GM23338 (cell line): ENCODE data around the gene F2. TPM values are rescaled to one million over a fixed set of nuclear protein-coding genes. Genes with fewer than 3 reads are reported as not detected.

Experiments used
- ATAC-seq: fragments of 200-7000 bp; cut with Tn5 transposase; 3 replicates; pipeline ENCODE4 v1.9.1; 2020
- DNase-seq: peaks from one replicate; pipeline ENCODE4 v3.0.0-alpha.2; 2015; ENCODE audit warnings: low spot score
- H2AFZ ChIP-seq: fragments of 200-600 bp; sonication (generic); 2 replicates; pipeline ENCODE4 v1.8.0; 2016; ENCODE audit warnings: antibody characterized with exemption, mild to moderate bottlenecking, moderate library complexity
- H3F3A ChIP-seq: fragments of 200-600 bp; sonication (generic); replicated peaks from 2 replicates; pipeline ENCODE4 v1.8.0; 2017; ENCODE audit warnings: antibody characterized with exemption, mixed run types, low read depth
- H3K27ac ChIP-seq: fragments of 200-600 bp; sonication (generic); 2 replicates; pipeline ENCODE4 v1.6.1; 2016; ENCODE audit warnings: low read depth
- H3K27me3 ChIP-seq: fragments of 200-600 bp; sonication (generic); 2 replicates; pipeline ENCODE4 v1.8.0; 2016; ENCODE audit warnings: mild to moderate bottlenecking, mixed run types, moderate library complexity; ENCODE audit not compliant: insufficient read depth
- H3K36me3 ChIP-seq: fragments of 200-600 bp; sonication (generic); 2 replicates; pipeline ENCODE4 v1.8.0; 2016; ENCODE audit warnings: mild to moderate bottlenecking; ENCODE audit not compliant: insufficient read depth
- H3K4me1 ChIP-seq: fragments of 200-600 bp; sonication (generic); 2 replicates; pipeline ENCODE4 v1.8.0; 2016; ENCODE audit warnings: mild to moderate bottlenecking, moderate library complexity; ENCODE audit not compliant: insufficient read depth
- H3K4me2 ChIP-seq: fragments of 200-600 bp; sonication (generic); 2 replicates; pipeline ENCODE4 v1.7.1; 2017; ENCODE audit warnings: mixed run types
- H3K4me3 ChIP-seq: fragments of 200-600 bp; sonication (generic); 2 replicates; pipeline ENCODE4 v1.6.1; 2016; ENCODE audit warnings: mixed run types
- H3K79me2 ChIP-seq: fragments of 200-600 bp; sonication (generic); replicated peaks from 2 replicates; pipeline ENCODE4 v1.8.0; 2017; ENCODE audit warnings: mild to moderate bottlenecking; ENCODE audit not compliant: insufficient read depth
- H3K9me2 ChIP-seq: fragments of 200-600 bp; sonication (generic); 2 replicates; pipeline ENCODE4 v1.8.0; 2017; ENCODE audit not compliant: insufficient read depth
- H4K20me1 ChIP-seq: fragments of 200-600 bp; sonication (generic); replicated peaks from 2 replicates; pipeline ENCODE4 v1.8.0; 2017; ENCODE audit warnings: mild to moderate bottlenecking; ENCODE audit not compliant: insufficient read depth
- H3K27ac Mint-ChIP-seq: 2 replicates; pipeline ENCODE4 v1.8.0; 2020; ENCODE audit warnings: inconsistent platforms, mild to moderate bottlenecking, moderate library complexity, mixed read lengths
- H3K27me3 Mint-ChIP-seq: 3 replicates; pipeline ENCODE4 v1.8.0; 2022; ENCODE audit warnings: low read depth, mild to moderate bottlenecking, moderate library complexity, mixed read lengths, inconsistent platforms; ENCODE audit not compliant: insufficient read depth, poor library complexity
- H3K36me3 Mint-ChIP-seq: 3 replicates; pipeline ENCODE4 v1.8.0; 2021; ENCODE audit warnings: low read depth, mild to moderate bottlenecking, inconsistent platforms, moderate library complexity, mixed read lengths
- H3K4me1 Mint-ChIP-seq: 3 replicates; pipeline ENCODE4 v1.8.0; 2020; ENCODE audit warnings: mild to moderate bottlenecking, inconsistent platforms, mixed read lengths
- H3K4me3 Mint-ChIP-seq: 3 replicates; pipeline ENCODE4 v1.8.0; 2021; ENCODE audit warnings: moderate library complexity, mild to moderate bottlenecking, inconsistent platforms, mixed read lengths
- H3K9me3 Mint-ChIP-seq: 3 replicates; pipeline ENCODE4 v1.8.0; 2020; ENCODE audit warnings: moderate library complexity, mild to moderate bottlenecking, inconsistent platforms, mixed read lengths
- CREB1 ChIP-seq: fragments of 250-450 bp; sonication (Bioruptor Pico); IDR thresholded peaks from 2 replicates; pipeline ENCODE4 v1.5.0; 2020; ENCODE audit warnings: low read depth, mild to moderate bottlenecking, moderate library complexity
- EZH2phosphoT487 ChIP-seq: fragments of 200-600 bp; sonication (generic); IDR thresholded peaks from one replicate; pipeline ENCODE4 v1.8.1; 2018; ENCODE audit warnings: antibody characterized with exemption; ENCODE audit not compliant: unreplicated experiment
- POLR2AphosphoS5 ChIP-seq: IDR thresholded peaks from 2 replicates; pipeline ENCODE4 v1.6.1; 2016; ENCODE audit warnings: antibody characterized with exemption, low read depth
- ZNF331 ChIP-seq: fragments of 250-450 bp; sonication (Bioruptor Pico); IDR thresholded peaks from 2 replicates; pipeline ENCODE4 v1.5.0; 2020; ENCODE audit warnings: low read depth, mild to moderate bottlenecking, moderate library complexity
- ZNF462 ChIP-seq: fragments of 250-450 bp; sonication (Bioruptor Pico); IDR thresholded peaks from 2 replicates; pipeline ENCODE4 v1.5.0; 2020; ENCODE audit warnings: mild to moderate bottlenecking, moderate library complexity
- polyA plus RNA-seq: library from polyadenylated mRNA; unstranded; fragments of >200 nt; fragmentation: Nextera tagmentation; extraction: Ambion mirVana; gene quantifications from 2 replicates; pipeline ENCODE4 v1.2.1, GENCODE V29; 2016
- total RNA-seq: library from RNA; depleted of rRNA; stranded (reverse); fragments of >200 nt; shearing (Covaris generic); gene quantifications from 2 replicates; pipeline ENCODE4 v1.2.3, GENCODE V29; 2014

Gene F2
- total and polyA plus RNA-seq, 2 experiments from 2014 or later, result 0.21 TPM; not detected in 1

- TF ChIP-seq ZNF462 (CRISPR knock-in tag), result no peak
Observed at GRCh38 chr11:46686886-46687795, 31.9 kb upstream of the F2 start (continued).

GRCh38 chr11:46690702-46691101 is 28.3 kb upstream of the F2 start:
- Histone ChIP-seq H3K4me2 (no peak overlapping the region), H4K20me1 (no peaks in the 10 kb centered on the region), H2AFZ (no peak overlapping the region), H3K4me1 (no peaks in the 10 kb centered on the region), H3K9me2 (no peaks in the 10 kb centered on the region), H3F3A (no peaks in the 10 kb centered on the region), H3K27me3 (no peaks in the 10 kb centered on the region), H3K36me3 (no peaks in the 10 kb centered on the region), H3K27ac (no peak overlapping the region), H3K4me3 (no peak overlapping the region), H3K79me2 (no peaks in the 10 kb centered on the region)
- H3K9me3 Mint-ChIP-seq, result no peaks in the 10 kb centered on the region
- no peak for ATAC-seq
- TF ChIP-seq CREB1, result no peak
- TF ChIP-seq ZNF331, result no peak
- TF ChIP-seq EZH2phosphoT487, result no peak
- TF ChIP-seq ZNF462 (CRISPR knock-in tag), result no peak
- TF ChIP-seq POLR2AphosphoS5, result no peak
- H3K4me3 Mint-ChIP-seq, result no peak overlapping the region
- H3K27me3 Mint-ChIP-seq, result peaks cover 1% of the 10 kb centered on the region
- no peaks in the 10 kb centered on the region for H3K4me1 Mint-ChIP-seq
- H3K36me3 Mint-ChIP-seq, result peaks cover 12% of the 10 kb centered on the region; the same call in 2 of the 3 replicates
- DNase-seq, result no peak
- H3K27ac Mint-ChIP-seq, result no peak overlapping the region
